GM18858 (cell line): ENCODE results near the gene PTPDC1.
"Not testable (repeated sequence)": the region's sequence is repeated elsewhere in the genome, so short reads cannot be mapped to it uniquely, and the experiment has no call there.

Experiments
- ATAC-seq: cut with Tn5 transposase; IDR thresholded peaks from one replicate; pipeline ENCODE4 v1.9.1; 2021; ENCODE audit not compliant: unreplicated experiment

PTPDC1 gene

DNA sequence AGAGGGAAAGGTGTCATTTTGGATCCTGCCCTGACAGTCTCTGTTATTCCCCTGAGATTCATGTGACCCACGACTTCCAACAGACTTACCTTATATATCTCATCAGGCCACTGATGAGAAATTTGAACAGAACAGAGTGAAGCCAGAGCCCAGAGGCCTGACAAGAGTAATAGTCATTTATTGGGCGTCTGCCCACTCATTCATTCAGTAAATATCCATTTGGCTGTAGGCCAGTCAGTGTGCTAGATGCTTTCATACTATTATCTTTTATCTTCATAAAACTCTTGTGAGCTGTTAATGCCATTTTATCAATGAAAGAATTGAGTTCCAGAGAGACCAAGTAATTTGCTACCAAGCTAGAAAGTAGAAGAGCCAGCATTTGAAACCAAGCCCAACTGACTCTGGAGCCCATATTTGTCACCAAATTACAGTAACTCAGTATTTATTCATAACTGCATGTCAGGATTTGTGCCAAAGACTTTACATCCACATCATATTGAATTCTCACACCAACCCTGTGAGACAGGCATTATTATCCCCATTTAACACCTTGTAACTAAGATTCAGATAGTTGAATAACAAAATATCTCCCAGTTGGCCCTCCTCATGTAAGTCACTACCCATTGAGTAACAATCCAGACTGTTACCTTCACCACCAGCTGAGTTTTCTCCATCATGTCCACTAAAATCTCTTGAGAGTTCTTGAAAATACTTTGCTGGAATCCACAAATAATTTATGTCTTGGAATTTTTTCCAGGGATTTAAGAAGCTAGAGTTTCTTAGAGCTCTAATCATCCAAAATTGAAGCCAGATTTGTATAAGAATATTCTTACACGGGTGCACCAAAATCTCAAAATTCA lies 2.5 kb downstream of the PTPDC1 start:
- no peak for ATAC-seq

DNA sequence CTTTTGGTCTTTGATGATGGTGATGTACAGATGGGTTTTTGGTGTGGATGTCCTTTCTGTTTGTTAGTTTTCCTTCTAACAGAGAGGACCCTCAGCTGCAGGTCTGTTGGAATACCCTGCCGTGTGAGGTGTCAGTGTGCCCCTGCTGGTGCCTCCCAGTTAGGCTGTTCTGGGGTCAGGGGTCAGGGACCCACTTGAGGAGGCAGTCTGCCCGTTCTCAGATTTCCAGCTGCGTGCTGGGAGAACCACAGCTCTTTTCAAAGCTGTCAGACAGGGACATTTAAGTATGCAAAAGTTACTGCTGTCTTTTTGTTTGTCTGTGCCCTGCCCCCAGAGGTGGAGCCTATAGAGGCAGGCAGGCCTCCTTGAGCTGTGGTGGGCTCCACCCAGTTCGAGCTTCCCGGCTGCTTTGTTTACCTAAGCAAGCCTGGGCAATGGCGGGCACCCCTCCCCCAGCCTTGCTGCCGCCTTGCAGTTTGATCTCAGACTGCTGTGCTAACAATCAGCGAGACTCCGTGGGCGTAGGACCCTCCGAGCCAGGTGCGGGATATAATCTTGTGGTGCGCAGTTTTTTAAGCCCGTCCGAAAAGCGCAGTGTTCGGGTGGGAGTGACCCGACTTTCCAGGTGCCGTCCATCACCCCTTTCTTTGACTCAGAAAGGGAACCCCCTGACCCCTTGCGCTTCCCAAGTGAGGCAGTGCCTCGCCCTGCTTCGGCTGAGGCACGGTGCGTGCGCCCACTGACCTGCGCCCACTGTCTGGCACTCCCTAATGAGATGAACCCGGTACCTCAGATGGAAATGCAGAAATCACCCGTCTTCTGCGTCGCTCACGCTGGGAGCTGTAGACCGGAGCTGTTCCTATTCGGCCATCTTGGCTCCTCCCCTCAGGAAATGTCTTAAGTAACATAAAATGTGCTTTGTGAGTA lies 10.2 kb downstream of the PTPDC1 start:
- ATAC-seq, result not testable (repeated sequence)

DNA sequence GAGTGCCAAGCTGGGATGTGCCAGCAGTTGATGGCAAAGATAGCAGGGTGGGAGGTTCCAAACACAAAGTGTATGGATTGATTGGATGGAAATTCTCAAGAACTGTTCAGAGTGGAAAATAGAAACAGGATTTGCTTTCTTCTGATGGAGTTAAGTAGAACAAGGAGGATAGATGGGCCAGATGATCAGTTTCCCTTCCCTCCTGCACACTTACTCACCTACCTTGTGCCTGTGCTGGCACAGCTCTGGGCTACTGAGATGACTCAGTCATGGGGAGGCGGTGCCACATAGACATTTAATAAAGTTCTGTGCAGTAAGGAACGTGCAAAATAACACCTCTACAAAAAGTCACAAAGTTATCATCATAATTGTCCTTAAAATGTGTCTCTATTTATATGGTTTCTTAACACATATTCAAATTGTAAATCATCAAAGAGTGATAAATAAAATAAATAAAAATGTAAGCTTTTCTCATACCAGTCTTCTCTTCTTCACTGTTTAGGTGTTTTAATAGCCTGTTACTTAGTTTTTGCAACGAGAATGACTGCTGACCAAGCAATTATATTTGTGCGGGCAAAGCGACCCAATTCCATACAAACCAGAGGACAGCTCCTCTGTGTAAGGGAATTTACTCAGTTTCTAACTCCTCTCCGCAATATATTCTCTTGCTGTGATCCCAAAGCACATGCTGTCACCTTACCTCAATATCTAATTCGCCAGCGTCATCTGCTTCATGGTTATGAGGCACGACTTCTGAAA lies 12.7 kb downstream of the PTPDC1 start:
- no peak for ATAC-seq

DNA sequence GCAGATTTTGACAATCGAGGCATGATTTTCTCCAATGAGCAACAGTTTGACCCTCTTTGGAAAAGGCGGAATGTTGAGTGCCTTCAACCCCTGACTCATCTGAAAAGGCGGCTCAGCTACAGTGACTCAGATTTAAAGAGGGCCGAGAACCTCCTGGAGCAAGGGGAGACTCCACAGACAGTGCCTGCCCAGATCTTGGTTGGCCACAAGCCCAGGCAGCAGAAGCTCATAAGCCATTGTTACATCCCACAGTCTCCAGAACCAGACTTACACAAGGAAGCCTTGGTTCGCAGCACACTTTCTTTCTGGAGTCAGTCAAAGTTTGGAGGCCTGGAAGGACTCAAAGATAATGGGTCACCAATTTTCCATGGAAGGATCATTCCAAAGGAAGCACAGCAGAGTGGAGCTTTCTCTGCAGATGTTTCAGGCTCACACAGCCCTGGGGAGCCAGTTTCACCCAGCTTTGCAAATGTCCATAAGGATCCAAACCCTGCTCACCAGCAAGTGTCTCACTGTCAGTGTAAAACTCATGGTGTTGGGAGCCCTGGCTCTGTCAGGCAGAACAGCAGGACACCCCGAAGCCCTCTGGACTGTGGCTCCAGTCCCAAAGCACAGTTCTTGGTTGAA lies 13.6 kb downstream of the PTPDC1 start:
- no peak for ATAC-seq

DNA sequence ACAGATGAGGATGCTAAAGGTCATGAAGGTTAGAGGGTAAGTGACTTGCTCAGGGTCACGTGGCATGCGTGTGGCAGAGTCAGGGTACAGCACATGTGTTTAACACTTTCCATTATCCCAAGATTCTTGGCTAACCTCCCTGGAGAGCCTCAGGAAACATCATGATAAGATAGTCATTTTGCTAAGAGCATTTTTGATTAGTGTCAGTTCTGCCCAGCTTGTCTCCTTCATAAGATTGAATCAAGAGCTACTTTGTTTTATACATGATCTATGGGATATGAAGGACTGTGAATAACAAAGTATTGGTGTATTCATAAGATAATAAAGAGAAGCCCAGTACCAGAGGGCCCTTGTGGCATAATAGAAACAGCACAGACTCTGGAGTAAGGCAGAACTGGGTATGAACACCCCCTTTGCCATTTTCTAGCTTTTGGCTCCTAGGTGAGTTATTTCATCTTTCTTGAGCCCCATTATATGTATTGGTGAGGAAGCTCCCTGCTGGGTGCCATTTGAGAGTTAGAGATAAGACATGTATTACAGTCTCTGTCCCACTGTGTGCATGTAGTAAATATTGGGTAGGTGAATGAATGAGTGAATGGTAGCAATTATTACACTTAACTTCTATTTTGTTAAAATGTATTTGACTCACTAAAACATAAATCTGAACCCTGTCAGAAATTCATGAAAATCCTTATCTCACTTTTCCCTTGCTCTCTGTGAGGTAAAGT lies 16.1 kb downstream of the PTPDC1 start:
- ATAC-seq, result no peak

DNA sequence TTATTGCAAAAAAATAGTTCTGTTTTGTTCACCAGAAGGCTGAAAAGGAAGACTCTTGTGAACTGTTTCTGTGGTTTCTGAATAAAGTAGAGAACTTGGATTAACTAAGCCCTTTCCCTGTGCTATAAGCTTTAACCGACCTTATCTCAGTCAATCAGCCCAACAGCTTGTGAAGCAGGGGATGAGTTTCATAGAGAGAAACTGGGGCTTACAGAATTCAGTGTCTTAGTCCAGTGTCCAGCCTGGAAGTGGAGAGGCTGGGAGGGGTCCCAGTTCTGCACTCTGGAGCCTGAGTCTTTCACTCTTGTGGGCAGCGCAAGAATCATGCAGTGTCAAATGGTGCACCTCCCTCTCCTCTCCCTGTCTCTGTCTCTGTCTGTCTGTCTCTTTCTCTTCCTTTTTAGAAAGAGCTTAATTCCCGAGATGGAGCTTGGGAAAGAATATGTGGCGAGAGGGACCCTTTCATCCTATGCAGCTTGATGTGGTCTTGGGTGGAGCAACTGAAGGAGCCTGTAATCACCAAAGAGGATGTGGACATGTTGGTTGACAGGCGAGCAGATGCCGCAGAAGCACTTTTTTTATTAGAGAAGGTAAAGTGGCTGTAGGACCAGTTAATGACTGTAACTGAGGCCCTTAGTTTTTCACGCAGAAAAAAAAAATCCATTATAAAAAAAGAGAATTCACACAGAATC lies 17.0 kb downstream of the PTPDC1 start:
- no peak for ATAC-seq

DNA sequence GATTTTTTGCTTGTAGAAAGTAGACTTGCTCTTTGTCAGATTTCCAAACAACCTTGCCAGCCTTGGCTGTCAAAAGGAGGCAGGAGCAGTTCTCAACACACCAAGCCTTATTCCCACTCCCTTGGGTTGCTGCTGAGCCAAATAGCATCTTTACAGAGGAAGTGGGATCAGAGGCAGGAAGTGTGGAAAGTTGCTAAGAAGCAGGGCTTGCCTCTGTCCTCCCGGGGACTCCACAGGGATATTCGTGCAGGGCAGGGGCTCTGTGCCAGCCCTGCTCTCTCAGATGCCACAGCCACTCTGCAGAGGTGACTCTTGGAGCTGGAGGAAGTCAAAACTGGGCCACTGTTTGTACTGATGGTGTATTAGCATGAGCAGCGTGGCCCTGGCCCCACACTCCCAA lies 24.3 kb downstream of the PTPDC1 start:
- ATAC-seq, result no peak

DNA sequence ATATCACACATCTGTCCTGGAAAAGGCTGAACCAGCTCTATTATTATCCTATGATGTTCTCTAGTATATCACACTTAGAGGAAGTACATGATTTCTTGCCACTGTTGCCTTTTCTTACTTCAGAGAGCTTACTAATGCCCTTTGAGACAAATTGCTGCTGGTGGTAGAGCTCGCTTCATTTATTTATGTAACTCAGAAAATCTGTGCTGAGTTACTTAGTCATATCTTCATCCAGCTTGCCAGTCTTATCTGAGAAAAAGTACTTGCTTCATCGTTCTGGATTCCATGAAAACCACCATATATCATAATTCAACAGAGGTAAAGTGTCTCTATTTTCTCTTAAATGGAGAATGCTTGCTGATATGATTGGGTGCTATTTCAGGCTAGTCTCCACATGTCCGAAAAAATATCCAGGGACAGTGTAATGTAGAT lies 26.6 kb downstream of the PTPDC1 start:
- no peak for ATAC-seq

DNA sequence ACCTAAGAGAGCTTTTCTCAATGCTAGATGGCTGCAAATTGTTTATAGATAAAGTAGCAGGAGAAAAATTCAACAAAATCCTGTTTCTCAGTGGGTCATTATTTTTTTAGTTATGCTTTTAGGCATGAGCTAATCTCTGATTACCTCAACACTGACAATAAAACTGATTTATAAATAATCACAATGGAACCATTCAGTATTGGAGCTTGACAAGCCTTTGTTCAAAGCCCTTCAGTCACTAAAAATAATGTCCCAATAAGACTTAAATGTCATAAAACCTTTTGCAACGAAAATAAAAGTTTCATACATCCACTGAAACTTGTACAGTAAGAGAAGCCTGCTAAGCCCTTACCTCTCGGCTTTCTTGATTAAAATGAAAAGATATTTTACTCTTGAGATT lies 27.2 kb downstream of the PTPDC1 start:
- no peak for ATAC-seq

DNA sequence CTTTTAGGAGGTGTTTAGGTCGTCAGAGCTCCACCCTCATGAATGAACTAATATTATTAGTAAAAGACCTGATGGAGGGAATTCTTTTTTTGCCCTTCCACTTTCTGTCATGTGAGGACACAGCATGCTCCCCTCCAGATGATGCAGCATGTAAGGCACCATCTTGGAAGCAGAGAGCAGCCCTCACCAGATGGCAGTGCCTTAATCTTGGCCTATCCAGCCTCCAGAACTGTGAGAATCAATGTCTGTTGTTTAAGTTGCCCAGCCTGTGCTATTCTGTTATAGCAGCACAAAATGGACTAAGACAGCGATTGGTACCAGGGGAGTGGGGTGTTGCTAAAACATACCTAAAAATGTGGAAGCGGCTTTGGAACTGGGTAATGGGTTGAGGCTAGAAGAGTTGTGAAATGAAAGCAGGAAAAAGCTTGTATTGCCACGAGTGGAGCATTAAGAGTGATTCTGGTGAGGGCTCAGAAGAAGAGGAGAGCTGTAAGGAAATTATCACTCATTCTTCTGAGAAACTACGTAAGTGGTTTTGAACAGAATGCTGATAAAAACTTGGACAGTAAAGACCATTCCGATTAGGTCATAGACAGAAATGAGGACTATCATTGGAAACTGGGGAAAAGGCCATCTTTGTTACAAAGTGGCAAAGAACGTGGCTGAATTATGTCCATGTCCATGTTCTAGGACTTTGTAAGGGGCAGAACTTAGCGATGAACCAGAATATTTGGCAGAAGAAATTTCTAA lies 28.6 kb downstream of the PTPDC1 start:
- ATAC-seq, result no peak

DNA sequence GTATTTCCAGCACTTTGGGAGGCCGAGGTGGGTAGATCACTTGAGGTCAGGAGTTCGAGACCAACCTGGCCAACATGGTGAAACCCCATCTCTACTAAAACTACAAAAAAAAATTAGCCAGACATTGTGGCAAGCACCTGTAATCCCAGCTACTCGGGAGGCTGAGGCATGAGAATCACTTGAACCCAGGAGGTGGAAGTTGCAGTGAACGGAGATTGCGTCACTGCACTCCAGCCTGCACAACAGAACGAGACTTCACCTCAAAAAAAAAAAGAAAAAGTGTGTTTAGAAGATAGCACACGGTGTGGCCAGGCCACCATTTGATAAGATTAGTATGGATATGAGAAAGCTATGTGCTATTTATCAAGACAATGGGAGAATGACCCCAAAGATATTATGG lies 35.8 kb downstream of the PTPDC1 start:
- not testable (repeated sequence) for ATAC-seq

DNA sequence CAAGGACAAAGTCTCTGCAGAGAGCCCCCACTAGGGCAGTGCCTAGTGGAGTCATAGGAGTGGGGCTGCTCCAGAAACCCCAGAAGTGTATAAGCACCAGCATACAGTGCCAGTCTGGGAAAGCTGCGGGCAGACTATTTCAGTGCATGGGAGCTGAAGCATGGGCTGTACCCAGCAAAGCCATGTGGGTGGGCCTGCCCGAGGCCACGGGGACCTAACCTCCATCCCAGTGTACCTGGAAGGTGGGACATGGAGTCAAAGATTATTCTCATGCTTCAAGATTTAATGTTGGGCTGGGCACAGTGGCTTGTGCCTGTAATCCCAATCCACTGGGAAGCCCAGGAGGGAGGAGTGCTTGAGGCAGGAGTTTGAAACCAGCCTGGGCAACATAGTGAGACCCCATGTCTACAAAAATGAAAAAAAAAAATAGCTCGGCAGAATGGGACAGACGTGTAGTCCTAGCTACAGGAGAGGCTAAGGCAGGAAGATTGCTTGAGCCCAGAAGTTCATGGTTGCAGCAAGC lies 36.7 kb downstream of the PTPDC1 start:
- ATAC-seq, result no peak

DNA sequence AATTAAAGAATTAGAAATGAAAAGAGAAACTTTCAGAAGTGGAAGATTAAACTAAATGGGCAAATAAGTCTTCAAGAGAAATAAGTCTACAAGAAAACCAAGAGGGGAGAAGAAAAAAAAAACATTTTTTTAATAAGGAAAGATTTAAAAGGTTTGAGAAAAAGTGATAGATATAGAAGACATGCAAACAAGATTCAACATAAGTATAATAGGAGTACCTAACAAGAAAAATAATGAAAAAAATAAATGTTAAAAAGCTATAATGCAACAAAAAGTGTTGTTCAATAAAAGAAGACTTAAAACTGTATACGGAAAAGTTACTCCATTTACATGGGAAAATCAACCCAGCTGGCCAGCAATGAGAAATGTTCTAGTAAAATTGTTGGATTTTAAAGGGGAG lies 42.6 kb downstream of the PTPDC1 start:
- no peak for ATAC-seq

DNA sequence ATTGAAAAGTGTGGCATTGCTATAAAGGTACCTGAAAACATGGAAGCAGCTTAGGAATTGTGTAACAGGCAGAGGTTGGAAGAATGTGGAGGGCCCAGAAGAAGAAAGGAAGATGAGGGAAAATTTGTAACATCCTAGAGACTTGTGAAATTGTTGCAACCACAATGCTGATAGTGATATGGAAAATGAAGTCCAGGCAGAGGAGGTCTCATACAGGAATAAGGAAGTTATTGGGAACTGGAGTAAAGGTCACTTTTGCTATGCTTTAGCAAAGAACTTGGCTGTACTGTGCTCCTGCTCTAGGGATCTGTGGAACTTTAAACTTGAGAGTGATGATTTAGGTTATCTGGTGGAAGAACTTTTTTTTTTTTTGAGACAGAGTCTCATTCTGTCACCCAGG lies 43.5 kb downstream of the PTPDC1 start:
- ATAC-seq, result no peak

DNA sequence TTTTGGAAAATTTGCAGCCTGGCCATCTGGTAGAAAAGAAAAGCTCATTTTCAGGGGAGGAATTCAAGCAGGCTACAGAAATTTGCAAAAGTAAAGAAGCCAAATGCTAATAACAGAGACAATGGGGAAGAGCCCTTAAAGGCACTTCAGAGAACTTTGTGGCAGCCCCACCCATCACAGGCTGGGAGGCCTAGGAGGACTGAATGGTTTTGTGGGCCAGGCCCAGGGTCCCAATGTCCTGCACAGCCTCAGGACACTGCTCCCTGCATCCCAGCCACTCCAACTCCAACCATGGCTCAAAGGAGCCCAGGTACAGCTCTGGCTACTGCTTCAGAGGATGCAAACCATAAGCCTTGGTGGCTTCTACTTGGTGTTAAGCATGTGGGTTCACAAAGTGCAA lies 44.3 kb downstream of the PTPDC1 start:
- ATAC-seq, result no peak

DNA sequence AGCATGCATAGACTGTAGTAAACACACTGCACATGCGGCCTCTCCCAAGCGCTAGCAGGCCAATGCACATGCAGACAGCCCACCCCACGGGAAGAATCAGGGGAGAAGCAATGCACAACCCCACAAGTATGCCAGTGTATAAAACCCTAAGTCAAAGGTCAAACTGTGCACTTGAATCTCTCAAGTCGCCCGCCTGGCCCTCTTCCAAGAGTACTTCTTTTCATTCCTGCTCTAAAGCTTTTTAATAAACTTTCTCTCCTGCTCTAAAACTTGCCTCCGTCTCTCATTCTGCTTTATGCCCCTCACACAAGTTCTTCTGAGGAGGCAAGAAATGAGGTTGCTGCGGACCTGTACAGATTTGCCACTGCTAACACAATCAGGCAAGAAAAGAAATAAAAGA lies 50.4 kb downstream of the PTPDC1 start:
- ATAC-seq, result no peak

DNA sequence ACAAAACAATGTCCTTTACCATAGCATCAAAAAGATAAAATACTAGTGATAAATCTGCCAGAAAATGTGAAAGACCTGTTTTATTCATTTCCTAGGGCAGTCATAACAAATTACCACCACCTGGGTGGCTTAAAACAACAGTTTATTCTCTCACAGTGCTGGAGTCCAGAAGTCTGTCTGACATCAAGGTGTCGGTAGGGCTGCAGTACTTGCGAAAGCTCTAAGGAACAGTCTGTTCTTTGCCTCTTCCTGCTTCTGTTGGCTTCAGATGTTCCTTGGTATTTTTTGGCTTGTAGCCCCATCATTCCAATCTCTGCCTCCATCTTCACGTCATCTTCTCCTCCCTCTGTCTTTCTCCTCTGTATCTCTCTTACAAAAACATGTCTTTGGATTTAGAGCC lies 51.0 kb downstream of the PTPDC1 start:
- no peak for ATAC-seq

DNA sequence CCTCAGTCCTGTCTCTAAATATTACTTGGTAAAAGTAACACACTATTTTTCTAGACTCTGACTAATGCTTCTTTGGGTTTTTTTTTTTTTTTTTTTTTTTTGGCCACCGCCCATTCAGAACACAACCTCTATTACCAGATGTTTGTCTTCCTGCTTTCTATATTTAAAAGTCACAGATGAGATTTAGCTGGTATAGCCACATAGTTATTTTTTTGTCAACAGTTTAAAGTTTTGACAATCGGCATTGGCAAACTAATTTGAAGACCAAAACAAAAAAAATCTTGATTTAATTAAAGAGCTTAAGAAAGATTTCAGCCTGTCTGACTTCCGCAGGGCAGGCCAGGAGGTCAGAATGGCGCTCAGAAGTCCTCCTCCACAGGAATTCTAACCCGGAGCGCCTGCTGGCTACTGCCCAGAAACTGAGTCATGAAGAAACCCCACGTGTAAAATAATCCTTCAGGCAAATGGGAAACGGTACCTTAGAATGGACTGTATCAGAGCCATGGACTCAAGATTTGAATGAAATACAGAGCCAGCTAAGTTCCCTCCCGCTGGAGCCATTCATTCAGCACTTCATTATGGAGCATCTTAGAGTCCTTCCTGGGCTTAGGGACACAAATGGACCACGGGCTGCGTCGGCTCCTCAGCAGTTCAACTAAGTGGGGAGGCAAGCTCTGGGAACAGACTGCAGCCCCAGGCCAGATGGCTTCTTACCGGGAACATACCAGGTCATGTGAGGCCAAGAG lies 55.6 kb downstream of the PTPDC1 start:
- ATAC-seq, result no peak
